T-helper 1 cell treated with Interleukin-12 subunit alpha and Interleukin-12 subunit beta and Interleukin-4 antibody, amounts not matched to agents 30 μg/mL and 1 μg/mL, for 36 hours (primary cell): ENCODE measurements around the gene SMKR1.
A peak's percentile ranks its signal among the peaks of the same experiment; 100 is the strongest.
"Not testable (repeated sequence)": the region's sequence is repeated elsewhere in the genome, so short reads cannot be mapped to it uniquely, and the experiment has no call there.

Experiments
- H3K27ac Mint-ChIP-seq: one replicate; pipeline ENCODE4 v1.8.0; 2021; ENCODE audit warnings: mild to moderate bottlenecking, mixed read lengths
- H3K27me3 Mint-ChIP-seq: one replicate; pipeline ENCODE4 v1.8.0; 2021; ENCODE audit warnings: low read depth, mixed read lengths
- H3K36me3 Mint-ChIP-seq: one replicate; pipeline ENCODE4 v1.8.0; 2021; ENCODE audit warnings: low read depth, mixed read lengths
- H3K4me1 Mint-ChIP-seq: one replicate; pipeline ENCODE4 v1.8.0; 2021; ENCODE audit warnings: low read depth, mixed read lengths
- H3K4me3 Mint-ChIP-seq: one replicate; pipeline ENCODE4 v1.8.0; 2021; ENCODE audit warnings: mild to moderate bottlenecking, moderate library complexity, mixed read lengths
- H3K9me3 Mint-ChIP-seq: one replicate; pipeline ENCODE4 v1.8.0; 2021; ENCODE audit warnings: mixed read lengths

Gene SMKR1

GRCh38 chr7:129525225-129525862 is 23.0 kb downstream of the SMKR1 start:
- Mint-ChIP-seq H3K4me1 (no peaks in the 10 kb centered on the region), H3K27me3 (peaks cover 21% of the 10 kb centered on the region), H3K27ac (no peak overlapping the region), H3K36me3 (no peaks in the 10 kb centered on the region), H3K4me3 (no peak overlapping the region), H3K9me3 (no peaks in the 10 kb centered on the region)

GRCh38 chr7:129529643-129530042 is 27.3 kb downstream of the SMKR1 start:
- H3K9me3 Mint-ChIP-seq: no peaks in the 10 kb centered on the region
- H3K27ac Mint-ChIP-seq: no peak overlapping the region
- no peaks in the 10 kb centered on the region for H3K27me3 Mint-ChIP-seq
- peaks cover 1% of the 10 kb centered on the region for H3K4me1 Mint-ChIP-seq
- H3K4me3 Mint-ChIP-seq: no peak overlapping the region
- no peaks in the 10 kb centered on the region for H3K36me3 Mint-ChIP-seq

DNA sequence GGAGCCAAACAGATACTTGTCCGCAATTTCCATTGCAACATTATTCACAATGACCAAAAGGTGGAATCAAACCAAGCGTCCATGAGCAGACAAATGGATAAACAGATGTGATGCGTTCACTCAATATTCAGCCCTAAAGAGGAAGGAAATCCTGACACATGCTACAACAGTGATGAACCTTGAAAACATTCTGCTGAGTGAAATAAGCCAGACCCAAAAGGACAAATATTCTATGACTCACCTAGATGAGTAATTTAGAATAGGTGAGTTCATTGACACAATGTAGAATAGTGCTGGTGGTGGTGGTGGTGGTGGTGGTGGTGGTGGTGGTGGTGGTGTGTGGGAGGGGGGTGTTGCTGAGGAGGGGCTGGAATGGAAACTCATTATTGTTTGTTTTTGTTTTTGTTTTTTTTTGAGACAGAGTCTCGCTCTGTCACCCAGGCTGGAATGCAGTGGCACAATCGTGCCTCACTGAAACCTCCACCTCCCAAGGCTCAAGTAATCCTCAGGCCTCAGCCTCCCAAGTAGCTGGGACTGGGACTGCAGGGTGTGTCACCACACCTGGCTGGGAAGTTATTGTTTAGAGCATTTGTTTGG is 28.6 kb downstream of the SMKR1 start:
- Mint-ChIP-seq H3K27ac (no peak overlapping the region), H3K27me3 (no peaks in the 10 kb centered on the region), H3K4me1 (peaks cover 4% of the 10 kb centered on the region), H3K9me3 (no peaks in the 10 kb centered on the region), H3K4me3 (no peak overlapping the region), H3K36me3 (no peaks in the 10 kb centered on the region)

DNA sequence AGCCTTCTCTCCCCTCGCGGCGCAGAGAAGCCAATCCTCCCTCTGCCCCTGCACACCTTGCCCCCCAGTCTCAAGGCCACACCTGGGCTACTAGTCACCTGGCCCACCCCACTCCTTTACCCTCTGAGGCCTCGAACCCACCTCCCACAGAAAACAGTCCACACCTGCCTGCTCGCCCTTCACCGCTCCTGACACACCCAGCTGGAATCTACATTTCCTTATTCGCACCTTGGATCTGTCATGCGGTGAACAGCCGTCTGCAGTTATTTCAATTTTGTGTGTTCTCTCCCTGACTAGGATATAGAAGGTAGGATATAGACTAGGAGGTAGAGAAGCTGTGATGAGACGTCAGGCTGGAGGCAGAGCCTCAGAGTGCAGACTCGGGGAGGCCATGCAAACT is 29.4 kb downstream of the SMKR1 start:
- no peaks in the 10 kb centered on the region for H3K36me3 Mint-ChIP-seq
- no peak overlapping the region for H3K27ac Mint-ChIP-seq
- peaks cover 10% of the 10 kb centered on the region for H3K4me1 Mint-ChIP-seq

GRCh38 chr7:129532375-129532774 is 30.0 kb downstream of the SMKR1 start:
- Mint-ChIP-seq H3K4me1 (peaks cover 10% of the 10 kb centered on the region), H3K4me3 (no peak overlapping the region), H3K9me3 (no peaks in the 10 kb centered on the region), H3K36me3 (no peaks in the 10 kb centered on the region), H3K27ac (no peak overlapping the region), H3K27me3 (no peaks in the 10 kb centered on the region)

More for the DNA sequence above, 29.4 kb downstream of the SMKR1 start:
- Mint-ChIP-seq H3K9me3 (no peaks in the 10 kb centered on the region), H3K27me3 (no peaks in the 10 kb centered on the region), H3K4me3 (no peak overlapping the region)

- not testable (repeated sequence) for H3K4me1 Mint-ChIP-seq, H3K4me3 Mint-ChIP-seq, H3K27me3 Mint-ChIP-seq, H3K36me3 Mint-ChIP-seq, H3K9me3 Mint-ChIP-seq
- peak overlapping the region; percentile 31 for H3K27ac Mint-ChIP-seq
Measured at GRCh38 chr7:129534558-129535274, 32.4 kb downstream of the SMKR1 start.

GRCh38 chr7:129535896-129536295 is 33.6 kb downstream of the SMKR1 start:
- Mint-ChIP-seq H3K4me3 (no peak overlapping the region), H3K36me3 (no peaks in the 10 kb centered on the region), H3K27ac (peak overlapping the region; percentile 20), H3K27me3 (peaks cover 4% of the 10 kb centered on the region), H3K9me3 (no peaks in the 10 kb centered on the region), H3K4me1 (peaks cover 8% of the 10 kb centered on the region)

- H3K9me3 Mint-ChIP-seq: no peaks in the 10 kb centered on the region
- peaks cover 8% of the 10 kb centered on the region for H3K4me1 Mint-ChIP-seq
- peaks cover 4% of the 10 kb centered on the region for H3K27me3 Mint-ChIP-seq
- H3K27ac Mint-ChIP-seq: peak overlapping the region; percentile 20
- no peak overlapping the region for H3K4me3 Mint-ChIP-seq
- H3K36me3 Mint-ChIP-seq: no peaks in the 10 kb centered on the region
Measured at GRCh38 chr7:129536323-129536722, 34.0 kb downstream of the SMKR1 start.

- Mint-ChIP-seq H3K4me1 (peaks cover 10% of the 10 kb centered on the region), H3K27ac (no peak overlapping the region), H3K36me3 (no peaks in the 10 kb centered on the region), H3K4me3 (no peak overlapping the region), H3K27me3 (peaks cover 14% of the 10 kb centered on the region), H3K9me3 (no peaks in the 10 kb centered on the region)
Measured at GRCh38 chr7:129538790-129539189, 36.5 kb downstream of the SMKR1 start.

- H3K36me3 Mint-ChIP-seq: no peaks in the 10 kb centered on the region
- H3K9me3 Mint-ChIP-seq: no peaks in the 10 kb centered on the region
- H3K27ac Mint-ChIP-seq: no peak overlapping the region
- H3K4me3 Mint-ChIP-seq: no peak overlapping the region
- peaks cover 10% of the 10 kb centered on the region for H3K4me1 Mint-ChIP-seq
- H3K27me3 Mint-ChIP-seq: peaks cover 14% of the 10 kb centered on the region
Measured at GRCh38 chr7:129540340-129540739, 38.0 kb downstream of the SMKR1 start.

GRCh38 chr7:129544700-129545099 is 42.4 kb downstream of the SMKR1 start:
- Mint-ChIP-seq H3K9me3 (no peaks in the 10 kb centered on the region), H3K36me3 (no peaks in the 10 kb centered on the region), H3K27ac (no peak overlapping the region), H3K4me3 (no peak overlapping the region), H3K27me3 (peaks cover 10% of the 10 kb centered on the region), H3K4me1 (peaks cover 2% of the 10 kb centered on the region)

- Mint-ChIP-seq H3K27ac (no peak overlapping the region), H3K4me3 (no peak overlapping the region), H3K9me3 (no peaks in the 10 kb centered on the region), H3K36me3 (no peaks in the 10 kb centered on the region), H3K27me3 (peaks cover 11% of the 10 kb centered on the region), H3K4me1 (peaks cover 5% of the 10 kb centered on the region)
Measured at GRCh38 chr7:129550693-129551360, 48.5 kb downstream of the SMKR1 start.

GRCh38 chr7:129553899-129554461 is 51.6 kb downstream of the SMKR1 start:
- Mint-ChIP-seq H3K9me3 (no peaks in the 10 kb centered on the region), H3K4me1 (peaks cover 5% of the 10 kb centered on the region), H3K36me3 (no peaks in the 10 kb centered on the region), H3K4me3 (no peak overlapping the region), H3K27me3 (peaks cover 11% of the 10 kb centered on the region), H3K27ac (no peak overlapping the region)

- no peak overlapping the region for H3K4me3 Mint-ChIP-seq
- H3K27me3 Mint-ChIP-seq: peaks cover 15% of the 10 kb centered on the region
- peaks cover 5% of the 10 kb centered on the region for H3K4me1 Mint-ChIP-seq
- no peak overlapping the region for H3K27ac Mint-ChIP-seq
- H3K9me3 Mint-ChIP-seq: no peaks in the 10 kb centered on the region
- H3K36me3 Mint-ChIP-seq: no peaks in the 10 kb centered on the region
Measured at GRCh38 chr7:129556607-129557133, 54.3 kb downstream of the SMKR1 start.
